Caco-2 (cell line): ENCODE data around the gene HOXC9. TPM values are rescaled to one million over a fixed set of nuclear protein-coding genes. Genes with fewer than 3 reads are reported as not detected.

Experiments
- BruUV-seq: library from RNA; stranded (reverse); fragments of 400-500 nt; replicated peaks from 2 replicates; lab custom pipeline; 2021; lab: Mats Ljungman, UMichigan
- CTCF ChIA-PET: fragments of 300-600 bp; sonication (Branson Sonifier 250); formaldehyde crosslinking; loops from one replicate; lab custom pipeline; 2022; ENCODE audit warnings: antibody characterized with exemption; lab: Charles Lee
- POLR2A ChIA-PET: fragments of 300-600 bp; sonication (Branson Sonifier 250); formaldehyde crosslinking; loops from one replicate; lab custom pipeline; 2022; ENCODE audit warnings: antibody characterized with exemption; lab: Charles Lee
- DNase-seq, 2 experiments: peaks; one replicate each; pipeline versions ENCODE4 v3.0.0 to v3.0.0-alpha.2; 2020 to 2022
- H3K27me3 ChIP-seq: replicated peaks from 2 replicates; pipeline ENCODE4 v1.6.0; 2011; ENCODE audit warnings: low read length; ENCODE audit not compliant: control insufficient read depth, insufficient read depth
- H3K36me3 ChIP-seq: 2 replicates; pipeline ENCODE4 v1.5.1; 2011; ENCODE audit warnings: low read length; ENCODE audit not compliant: control insufficient read depth, insufficient read depth
- H3K4me1 ChIP-seq: fragments of 250-450 bp; sonication (Bioruptor Pico); 2 replicates; pipeline ENCODE4 v1.5.1; 2020; ENCODE audit warnings: mild to moderate bottlenecking
- H3K4me3 ChIP-seq: 2 replicates; pipeline ENCODE4 v1.5.1; 2011; ENCODE audit warnings: low read depth, mild to moderate bottlenecking, control low read depth, low read length
- H3K9me3 ChIP-seq: fragments of 250-450 bp; sonication (Bioruptor Pico); 2 replicates; pipeline ENCODE4 v1.5.1; 2020; ENCODE audit warnings: mild to moderate bottlenecking, moderate library complexity
- H3K27ac Mint-ChIP-seq: one replicate; pipeline ENCODE4 v1.8.0; 2022; ENCODE audit warnings: mixed read lengths; ENCODE audit not compliant: unreplicated experiment
- H3K27me3 Mint-ChIP-seq: one replicate; pipeline ENCODE4 v1.8.0; 2022; ENCODE audit warnings: mixed read lengths; ENCODE audit not compliant: insufficient read depth, unreplicated experiment
- H3K36me3 Mint-ChIP-seq: one replicate; pipeline ENCODE4 v1.8.0; 2022; ENCODE audit warnings: mild to moderate bottlenecking, mixed read lengths; ENCODE audit not compliant: insufficient read depth, unreplicated experiment
- H3K4me1 Mint-ChIP-seq: one replicate; pipeline ENCODE4 v1.8.0; 2022; ENCODE audit warnings: low read depth, mixed read lengths; ENCODE audit not compliant: unreplicated experiment
- H3K4me3 Mint-ChIP-seq: one replicate; pipeline ENCODE4 v1.8.0; 2022; ENCODE audit warnings: mild to moderate bottlenecking, moderate library complexity, mixed read lengths; ENCODE audit not compliant: unreplicated experiment
- H3K9me3 Mint-ChIP-seq: one replicate; pipeline ENCODE4 v1.8.0; 2022; ENCODE audit warnings: mixed read lengths; ENCODE audit not compliant: unreplicated experiment
- CTCF ChIP-seq, 2 experiments: fragments of 200-600 bp in 1 of 2; IDR thresholded peaks; 1 replicate in 1 of 2; 2 replicates in 1 of 2; pipeline versions ENCODE4 v1.5.1 to v1.8.0; 2011 to 2022; ENCODE audit warnings: antibody characterized with exemption in 1 of 2, control low read depth in 1 of 2, inconsistent platforms in 1 of 2, low read depth in 1 of 2, low read length in 1 of 2, mild to moderate bottlenecking in 1 of 2, moderate library complexity in 1 of 2; ENCODE audit not compliant: insufficient read depth in 1 of 2, severe bottlenecking in 1 of 2, unreplicated experiment in 1 of 2
- intact Hi-C: fragments of 100-400 bp; cut with micrococcal nuclease; formaldehyde crosslinking; loops from one replicate; pipeline ENCODE4 v1.10.0; 2022; ENCODE audit not compliant: unreplicated experiment
- total RNA-seq: library from RNA; stranded (reverse); gene quantifications from 2 replicates; pipeline ENCODE4 v1.2.3, GENCODE V29; 2022

Gene HOXC9
- total RNA-seq, 1 experiment from 2014 or later: 2.9 TPM

GRCh38 chr12:54039417-54040147, 39.6 kb downstream of the HOXC9 start:
- TF ChIP-seq CTCF (IDR thresholded peaks at IDR 0.05; ENCODE audit: insufficient read depth in 1 of 2, low read depth in 1 of 2, low read length in 1 of 2, severe bottlenecking in 1 of 2, unreplicated experiment in 1 of 2): no peak
- no peaks in the 10 kb centered on the region for H3K9me3 Mint-ChIP-seq
- BruUV-seq: no TSS peak
- no peaks in the 10 kb centered on the region for H3K27me3 ChIP-seq
- peaks cover 6% of the 10 kb centered on the region for H3K36me3 Mint-ChIP-seq
- H3K4me3 Mint-ChIP-seq: no peak overlapping the region
- H3K4me1 Mint-ChIP-seq: peaks cover 25% of the 10 kb centered on the region
- ChIA-PET CTCF (interaction anchor here (3.3 kb wide), 1 partner anchor 96 kb away, joined by 13 read pairs; no protein-coding TSS in a partner anchor), POLR2A (interaction anchor here (0.5 kb wide), 1 partner anchor 31 kb away, joined by 3 read pairs; the partner anchor contains the start of gene HOXC8)
- H3K4me1 ChIP-seq: peaks cover 23% of the 10 kb centered on the region
- no peaks in the 10 kb centered on the region for H3K27me3 Mint-ChIP-seq
- intact Hi-C loops: no loop called here
- no peak overlapping the region for H3K27ac Mint-ChIP-seq
- no peak for DNase-seq
- H3K9me3 ChIP-seq: no peaks in the 10 kb centered on the region
- H3K4me3 ChIP-seq: no peak overlapping the region
- H3K36me3 ChIP-seq: no peaks in the 10 kb centered on the region

GRCh38 chr12:54040148-54040494, 40.2 kb downstream of the HOXC9 start:
- ChIA-PET POLR2A (no interaction called here), CTCF (interaction anchor here (1.3 to 3.3 kb wide), 3 partner anchors 95 to 161 kb away, joined by 3 to 13 read pairs (median 4); no protein-coding TSS in a partner anchor)
- intact Hi-C loops: no loop called here
- Histone ChIP-seq H3K9me3 (no peaks in the 10 kb centered on the region), H3K27me3 (no peaks in the 10 kb centered on the region), H3K4me3 (no peak overlapping the region), H3K4me1 (peaks cover 20% of the 10 kb centered on the region), H3K36me3 (no peaks in the 10 kb centered on the region)
- Mint-ChIP-seq H3K27me3 (no peaks in the 10 kb centered on the region), H3K27ac (no peak overlapping the region), H3K36me3 (peaks cover 6% of the 10 kb centered on the region), H3K4me3 (no peak overlapping the region), H3K4me1 (peaks cover 25% of the 10 kb centered on the region), H3K9me3 (no peaks in the 10 kb centered on the region)
- no TSS peak for BruUV-seq
- DNase-seq: peak in 1 of 2 experiments; percentile 44
- no peak for TF ChIP-seq CTCF (IDR thresholded peaks at IDR 0.05; ENCODE audit: insufficient read depth in 1 of 2, low read depth in 1 of 2, low read length in 1 of 2, severe bottlenecking in 1 of 2, unreplicated experiment in 1 of 2)

- H3K4me3 ChIP-seq: no peak overlapping the region
- no peak for TF ChIP-seq CTCF (IDR thresholded peaks at IDR 0.05; ENCODE audit: insufficient read depth in 1 of 2, low read depth in 1 of 2, low read length in 1 of 2, severe bottlenecking in 1 of 2, unreplicated experiment in 1 of 2)
- no peaks in the 10 kb centered on the region for H3K9me3 Mint-ChIP-seq
- peaks cover 3% of the 10 kb centered on the region for H3K36me3 Mint-ChIP-seq
- intact Hi-C loops: no loop called here
- peaks cover 25% of the 10 kb centered on the region for H3K4me1 Mint-ChIP-seq
- H3K27ac Mint-ChIP-seq: no peak overlapping the region
- POLR2A ChIA-PET: interaction anchor here (0.5 kb wide), 1 partner anchor 32 kb away, joined by 5 read pairs; the partner anchor contains the start of gene HOXC8
- BruUV-seq: no TSS peak
- no peaks in the 10 kb centered on the region for H3K27me3 ChIP-seq
- no peaks in the 10 kb centered on the region for H3K27me3 Mint-ChIP-seq
- peaks cover 20% of the 10 kb centered on the region for H3K4me1 ChIP-seq
- H3K36me3 ChIP-seq: no peaks in the 10 kb centered on the region
- H3K4me3 Mint-ChIP-seq: no peak overlapping the region
- CTCF ChIA-PET: interaction anchor here (1.3 to 3.3 kb wide), 3 partner anchors 95 to 161 kb away, joined by 3 to 13 read pairs (median 4); no protein-coding TSS in a partner anchor
- no peaks in the 10 kb centered on the region for H3K9me3 ChIP-seq
- no peak for DNase-seq
Measured at GRCh38 chr12:54040648-54041047, 40.7 kb downstream of the HOXC9 start.
